ENCODE data around the gene NAPB. TPM values are rescaled to one million over a fixed set of nuclear protein-coding genes. Genes with fewer than 3 reads are reported as not detected.

Gene NAPB
- total and polyA plus RNA-seq, 10 of the 15 experiments (the other 5 are each of a cell fraction or from before 2014, with no cell fraction given), result 2.1 to 15.9 (median 7.2) TPM

GRCh38 chr20:23357767-23358562 is 63.3 kb downstream of the NAPB start (continued):
- TF ChIP-seq, protein P1, sequence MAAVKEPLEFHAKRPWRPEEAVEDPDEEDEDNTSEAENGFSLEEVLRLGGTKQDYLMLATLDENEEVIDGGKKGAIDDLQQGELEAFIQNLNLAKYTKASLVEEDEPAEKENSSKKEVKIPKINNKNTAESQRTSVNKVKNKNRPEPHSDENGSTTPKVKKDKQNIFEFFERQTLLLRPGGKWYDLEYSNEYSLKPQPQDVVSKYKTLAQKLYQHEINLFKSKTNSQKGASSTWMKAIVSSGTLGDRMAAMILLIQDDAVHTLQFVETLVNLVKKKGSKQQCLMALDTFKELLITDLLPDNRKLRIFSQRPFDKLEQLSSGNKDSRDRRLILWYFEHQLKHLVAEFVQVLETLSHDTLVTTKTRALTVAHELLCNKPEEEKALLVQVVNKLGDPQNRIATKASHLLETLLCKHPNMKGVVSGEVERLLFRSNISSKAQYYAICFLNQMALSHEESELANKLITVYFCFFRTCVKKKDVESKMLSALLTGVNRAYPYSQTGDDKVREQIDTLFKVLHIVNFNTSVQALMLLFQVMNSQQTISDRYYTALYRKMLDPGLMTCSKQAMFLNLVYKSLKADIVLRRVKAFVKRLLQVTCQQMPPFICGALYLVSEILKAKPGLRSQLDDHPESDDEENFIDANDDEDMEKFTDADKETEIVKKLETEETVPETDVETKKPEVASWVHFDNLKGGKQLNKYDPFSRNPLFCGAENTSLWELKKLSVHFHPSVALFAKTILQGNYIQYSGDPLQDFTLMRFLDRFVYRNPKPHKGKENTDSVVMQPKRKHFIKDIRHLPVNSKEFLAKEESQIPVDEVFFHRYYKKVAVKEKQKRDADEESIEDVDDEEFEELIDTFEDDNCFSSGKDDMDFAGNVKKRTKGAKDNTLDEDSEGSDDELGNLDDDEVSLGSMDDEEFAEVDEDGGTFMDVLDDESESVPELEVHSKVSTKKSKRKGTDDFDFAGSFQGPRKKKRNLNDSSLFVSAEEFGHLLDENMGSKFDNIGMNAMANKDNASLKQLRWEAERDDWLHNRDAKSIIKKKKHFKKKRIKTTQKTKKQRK (IDR thresholded peaks at IDR 0.05; ENCODE audit: low read depth, low read length), result no peak
- TF ChIP-seq SREBF1 (IDR thresholded peaks at IDR 0.05; ENCODE audit: low read length) (peak; percentile 53; the same call in 1 of the 2 replicates), NR2F1 (conservative IDR thresholded peaks at IDR 0.05) (peak; percentile 37), HCFC1 (IDR thresholded peaks at IDR 0.05; ENCODE audit: low read length) (peak; percentile 74), CBFB (IDR thresholded peaks at IDR 0.05; ENCODE audit: low read depth) (peak; percentile 88), IKZF1 (conservative IDR thresholded peaks at IDR 0.05) (peak; percentile 62), NR2C2 (IDR thresholded peaks at IDR 0.05; ENCODE audit: borderline replicate concordance, control insufficient read depth, insufficient read length, low read depth) (no peak), FOXK2 (IDR thresholded peaks at IDR 0.05) (peak; percentile 76), NBN (IDR thresholded peaks at IDR 0.05) (peak; percentile 96; the same call in 1 of the 2 replicates), SP1 (IDR thresholded peaks at IDR 0.05; ENCODE audit: low read depth, low read length) (peak; percentile 79), ATF7 (IDR thresholded peaks at IDR 0.05; ENCODE audit: low read depth) (peak; percentile 78), ATF3 (IDR thresholded peaks at IDR 0.05; ENCODE audit: borderline replicate concordance, extremely low read depth, low read depth, low read length) (peak; percentile 90; the same call in 1 of the 2 replicates), POLR2A (IDR thresholded peaks at IDR 0.05; ENCODE audit: low read depth, low read length) (peak; percentile 82), MTA3 (IDR thresholded peaks at IDR 0.05; ENCODE audit: borderline replicate concordance, low read length) (no peak), POLR2AphosphoS2 (IDR thresholded peaks at IDR 0.05; ENCODE audit: low read depth, low read length) (no peak), RFX5 (IDR thresholded peaks at IDR 0.05; ENCODE audit: low read depth, low read length) (peak; percentile 31; the same call in 1 of the 2 replicates)
- TF ChIP-seq, protein P2, sequence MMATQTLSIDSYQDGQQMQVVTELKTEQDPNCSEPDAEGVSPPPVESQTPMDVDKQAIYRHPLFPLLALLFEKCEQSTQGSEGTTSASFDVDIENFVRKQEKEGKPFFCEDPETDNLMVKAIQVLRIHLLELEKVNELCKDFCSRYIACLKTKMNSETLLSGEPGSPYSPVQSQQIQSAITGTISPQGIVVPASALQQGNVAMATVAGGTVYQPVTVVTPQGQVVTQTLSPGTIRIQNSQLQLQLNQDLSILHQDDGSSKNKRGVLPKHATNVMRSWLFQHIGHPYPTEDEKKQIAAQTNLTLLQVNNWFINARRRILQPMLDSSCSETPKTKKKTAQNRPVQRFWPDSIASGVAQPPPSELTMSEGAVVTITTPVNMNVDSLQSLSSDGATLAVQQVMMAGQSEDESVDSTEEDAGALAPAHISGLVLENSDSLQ (IDR thresholded peaks at IDR 0.05), result peak; percentile 95
- TF ChIP-seq, protein P3, sequence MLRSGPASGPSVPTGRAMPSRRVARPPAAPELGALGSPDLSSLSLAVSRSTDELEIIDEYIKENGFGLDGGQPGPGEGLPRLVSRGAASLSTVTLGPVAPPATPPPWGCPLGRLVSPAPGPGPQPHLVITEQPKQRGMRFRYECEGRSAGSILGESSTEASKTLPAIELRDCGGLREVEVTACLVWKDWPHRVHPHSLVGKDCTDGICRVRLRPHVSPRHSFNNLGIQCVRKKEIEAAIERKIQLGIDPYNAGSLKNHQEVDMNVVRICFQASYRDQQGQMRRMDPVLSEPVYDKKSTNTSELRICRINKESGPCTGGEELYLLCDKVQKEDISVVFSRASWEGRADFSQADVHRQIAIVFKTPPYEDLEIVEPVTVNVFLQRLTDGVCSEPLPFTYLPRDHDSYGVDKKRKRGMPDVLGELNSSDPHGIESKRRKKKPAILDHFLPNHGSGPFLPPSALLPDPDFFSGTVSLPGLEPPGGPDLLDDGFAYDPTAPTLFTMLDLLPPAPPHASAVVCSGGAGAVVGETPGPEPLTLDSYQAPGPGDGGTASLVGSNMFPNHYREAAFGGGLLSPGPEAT (IDR thresholded peaks at IDR 0.05; ENCODE audit: low read depth), result peak; percentile 59; the same call in 1 of the 2 replicates
- TF ChIP-seq, protein P4, sequence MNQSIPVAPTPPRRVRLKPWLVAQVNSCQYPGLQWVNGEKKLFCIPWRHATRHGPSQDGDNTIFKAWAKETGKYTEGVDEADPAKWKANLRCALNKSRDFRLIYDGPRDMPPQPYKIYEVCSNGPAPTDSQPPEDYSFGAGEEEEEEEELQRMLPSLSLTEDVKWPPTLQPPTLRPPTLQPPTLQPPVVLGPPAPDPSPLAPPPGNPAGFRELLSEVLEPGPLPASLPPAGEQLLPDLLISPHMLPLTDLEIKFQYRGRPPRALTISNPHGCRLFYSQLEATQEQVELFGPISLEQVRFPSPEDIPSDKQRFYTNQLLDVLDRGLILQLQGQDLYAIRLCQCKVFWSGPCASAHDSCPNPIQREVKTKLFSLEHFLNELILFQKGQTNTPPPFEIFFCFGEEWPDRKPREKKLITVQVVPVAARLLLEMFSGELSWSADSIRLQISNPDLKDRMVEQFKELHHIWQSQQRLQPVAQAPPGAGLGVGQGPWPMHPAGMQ (IDR thresholded peaks at IDR 0.05; ENCODE audit: borderline replicate concordance), result peak; percentile 39; the same call in 1 of the 2 replicates

All from GM12878 (cell line).